Limb (tissue), 2 donors: ENCODE results near the gene PSMB2.
"Not testable (repeated sequence)": the region's sequence is repeated elsewhere in the genome, so short reads cannot be mapped to it uniquely, and the experiment has no call there.

ENCODE experiments used
- DNase-seq, 2 donors: peaks; one replicate each; pipeline ENCODE4 v3.0.0-alpha.2; 2016; ENCODE audit errors: extremely low spot score in 2 of 2

PSMB2 gene

DNA sequence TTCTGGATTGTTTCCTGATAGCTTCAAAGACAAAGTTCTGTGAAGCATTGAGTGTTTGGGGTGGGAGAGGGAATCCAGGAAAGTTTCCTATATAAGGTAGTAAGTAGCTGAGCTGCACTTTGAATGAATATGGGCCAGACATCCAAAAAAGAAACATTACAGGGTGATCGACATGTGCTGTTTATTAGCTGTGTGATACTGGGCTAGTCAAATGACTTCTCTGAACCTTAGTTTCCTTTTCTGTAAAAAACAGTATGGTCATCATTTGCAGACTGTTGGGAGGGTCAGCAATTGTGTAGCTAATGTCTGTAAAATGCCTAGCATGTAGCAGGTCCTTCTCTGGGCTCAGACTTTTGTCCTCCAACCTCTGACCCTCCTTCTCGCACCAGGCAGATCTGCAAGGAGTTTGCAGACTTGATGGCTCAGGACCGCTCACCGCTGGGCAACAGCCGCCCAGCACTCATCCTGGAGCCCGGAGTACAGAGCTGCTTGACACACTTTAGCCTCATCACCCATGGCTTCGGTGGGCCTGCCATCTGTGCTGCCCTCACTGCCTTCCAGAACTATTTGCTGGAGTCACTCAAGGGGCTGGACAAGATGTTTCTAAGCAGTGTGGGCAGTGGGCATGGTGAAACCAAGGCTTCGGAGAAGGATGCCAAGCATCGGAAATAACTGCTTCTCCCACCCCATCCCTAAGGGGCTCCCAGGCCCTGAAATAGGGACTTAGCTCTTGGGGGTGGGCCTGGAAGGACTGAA lies 47.1 kb downstream of the PSMB2 start:
- no peak for DNase-seq

DNA sequence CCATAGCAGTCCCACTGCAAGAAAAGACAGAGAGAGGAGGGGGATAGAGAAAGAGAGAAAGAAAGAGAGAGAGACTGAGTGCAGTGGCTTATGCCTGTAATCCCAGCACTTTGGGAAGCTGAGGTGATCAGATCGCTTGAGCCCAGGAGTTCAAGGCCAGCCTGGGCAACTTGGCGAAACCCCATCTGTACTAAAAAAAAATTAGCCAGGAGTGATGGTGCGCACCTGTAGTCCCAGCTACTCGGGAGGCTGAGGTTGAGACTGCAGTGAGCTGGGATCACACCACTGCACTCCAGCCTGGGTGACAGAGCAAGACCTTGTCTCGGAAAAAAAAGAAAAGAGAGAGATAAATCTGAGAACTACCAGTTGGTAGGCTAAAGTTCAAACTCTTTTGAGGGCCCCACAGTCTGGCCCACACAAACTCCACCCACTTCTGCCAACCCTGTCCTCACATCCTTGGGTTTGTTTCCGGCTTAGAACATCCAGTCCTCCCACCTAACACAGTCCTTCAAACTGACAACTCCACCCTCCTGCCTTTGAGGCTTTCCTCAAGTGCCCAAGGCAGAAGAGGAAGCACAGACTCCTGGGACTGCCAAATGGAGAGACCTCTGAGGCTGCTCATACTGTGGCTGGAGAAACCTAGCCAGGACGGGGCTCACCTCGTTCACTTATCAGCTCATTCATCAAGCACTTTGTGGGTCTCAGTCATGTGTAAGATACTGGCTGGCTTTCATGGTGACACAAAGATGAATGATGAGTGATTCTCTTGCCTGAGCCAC lies 48.1 kb downstream of the PSMB2 start:
- no peak for DNase-seq

DNA sequence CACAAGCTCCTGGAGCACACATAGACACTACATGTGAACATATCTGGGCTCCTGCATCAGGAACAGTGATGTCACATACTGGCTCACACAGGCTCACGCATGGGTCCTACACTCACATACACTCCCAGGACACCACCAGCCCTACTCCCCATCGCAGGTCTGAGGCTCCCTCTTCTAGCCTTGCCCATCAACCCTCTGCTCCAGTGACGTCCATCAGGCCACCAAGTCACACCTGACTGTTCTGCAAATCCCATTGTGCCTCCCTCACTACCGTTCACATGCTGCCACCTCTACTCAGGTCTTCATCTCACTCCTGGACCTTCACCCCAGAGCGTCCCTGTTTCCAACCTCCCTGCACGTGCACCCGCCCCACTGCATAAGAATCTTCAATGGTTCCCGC lies 50.1 kb downstream of the PSMB2 start:
- DNase-seq: no peak

DNA sequence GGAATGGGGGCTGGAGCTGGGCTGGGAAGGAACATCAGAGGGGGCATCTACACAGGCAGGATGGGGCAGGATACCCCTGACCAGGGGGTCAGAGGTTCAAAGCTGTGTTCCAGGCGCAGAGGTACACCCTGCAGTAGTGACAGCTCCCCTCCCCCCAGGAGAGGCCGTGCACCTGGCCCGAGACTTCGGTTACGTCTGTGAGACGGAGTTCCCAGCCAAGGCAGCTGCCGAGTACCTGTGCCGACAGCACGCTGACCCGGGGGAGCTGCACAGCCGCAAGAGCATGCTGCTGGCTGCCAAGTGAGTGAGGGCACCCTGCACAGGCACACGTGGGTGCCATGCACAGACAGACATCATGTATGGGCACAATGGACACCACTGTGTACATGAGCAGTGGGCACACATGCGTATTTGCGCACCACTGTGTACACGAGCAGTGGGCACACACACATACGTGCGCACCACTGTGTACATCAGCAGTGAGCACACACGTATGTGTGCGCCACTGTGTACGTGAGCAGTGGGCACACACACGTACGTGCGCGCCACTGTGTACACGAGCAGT lies 50.8 kb downstream of the PSMB2 start:
- DNase-seq: no peak

DNA sequence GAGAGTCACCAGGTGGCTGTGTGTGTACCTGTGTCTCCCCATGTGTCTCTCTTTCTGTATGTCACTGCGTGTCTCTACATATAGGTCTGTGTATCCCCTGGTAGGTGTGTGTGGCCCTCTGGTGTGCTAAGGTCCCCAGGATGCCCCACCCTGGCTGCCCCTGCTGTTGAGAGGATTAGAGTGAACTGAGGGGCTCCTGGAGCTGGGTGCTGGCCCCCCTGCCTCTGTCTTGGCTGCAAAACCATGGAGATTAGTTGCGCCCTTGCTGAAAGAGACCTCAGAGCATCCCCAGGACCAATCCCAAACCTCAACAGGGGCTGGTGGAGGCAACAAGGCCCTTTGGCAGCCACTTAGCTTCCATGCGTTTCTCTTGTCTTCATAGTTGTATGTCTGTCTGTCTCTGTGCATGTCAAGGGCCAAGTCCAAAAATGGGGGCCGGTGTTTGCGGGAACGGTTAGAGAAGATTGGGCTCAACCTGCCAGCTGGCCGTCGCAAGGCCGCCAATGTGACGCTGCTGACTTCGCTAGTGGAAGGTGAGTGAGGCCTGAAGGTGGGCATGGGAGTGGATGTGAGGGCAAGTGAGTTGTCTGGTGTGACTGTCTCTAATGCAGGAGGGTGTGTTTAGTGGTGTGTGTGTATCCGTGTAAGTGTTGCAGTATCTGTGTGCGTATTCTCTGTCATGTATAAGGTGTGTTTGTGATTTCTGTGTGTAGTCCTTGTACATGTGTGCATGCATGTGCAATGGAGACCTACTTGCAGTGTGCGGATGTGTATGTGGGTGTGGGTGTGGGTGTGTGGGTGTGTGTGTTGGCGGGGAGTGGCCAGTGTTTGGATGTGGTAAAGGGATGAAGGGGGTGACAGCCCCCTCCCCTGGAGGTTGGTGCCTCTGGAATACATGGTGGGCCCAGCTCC lies 51.6 kb downstream of the PSMB2 start:
- DNase-seq: no peak

DNA sequence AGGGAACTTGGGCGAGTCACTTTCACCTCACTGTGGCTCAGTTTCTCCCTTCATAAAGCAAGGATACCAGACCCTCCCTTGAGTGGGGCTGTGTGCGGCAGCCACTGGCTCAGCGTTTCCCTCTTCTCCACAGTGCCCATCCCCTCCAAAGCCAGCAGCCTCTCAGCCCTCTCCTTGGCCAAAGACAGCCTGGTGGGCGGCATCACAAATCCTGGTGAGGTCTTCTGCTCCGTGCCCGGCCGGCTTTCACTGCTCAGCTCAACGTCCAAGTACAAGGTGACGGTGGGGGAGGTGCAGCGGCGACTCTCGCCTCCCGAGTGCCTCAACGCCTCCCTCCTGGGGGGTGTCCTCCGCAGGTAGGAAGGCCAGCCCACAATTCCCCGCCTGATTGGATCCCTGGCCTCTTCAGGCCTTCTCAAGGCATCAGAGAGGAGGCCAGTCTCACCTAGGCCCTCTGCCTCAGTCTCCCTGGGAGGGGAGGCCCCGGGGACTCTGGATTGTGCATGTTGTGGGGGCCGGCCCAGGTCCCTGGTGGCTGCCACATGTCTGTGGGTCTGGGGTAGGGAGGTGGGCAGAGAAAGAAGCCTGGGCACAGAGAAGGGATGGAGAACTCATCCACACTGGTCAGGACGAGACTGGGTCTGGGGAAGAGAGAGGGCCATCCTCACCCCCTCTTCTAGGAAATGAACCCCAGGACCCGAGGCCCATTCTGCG lies 53.0 kb downstream of the PSMB2 start:
- no peak for DNase-seq

DNA sequence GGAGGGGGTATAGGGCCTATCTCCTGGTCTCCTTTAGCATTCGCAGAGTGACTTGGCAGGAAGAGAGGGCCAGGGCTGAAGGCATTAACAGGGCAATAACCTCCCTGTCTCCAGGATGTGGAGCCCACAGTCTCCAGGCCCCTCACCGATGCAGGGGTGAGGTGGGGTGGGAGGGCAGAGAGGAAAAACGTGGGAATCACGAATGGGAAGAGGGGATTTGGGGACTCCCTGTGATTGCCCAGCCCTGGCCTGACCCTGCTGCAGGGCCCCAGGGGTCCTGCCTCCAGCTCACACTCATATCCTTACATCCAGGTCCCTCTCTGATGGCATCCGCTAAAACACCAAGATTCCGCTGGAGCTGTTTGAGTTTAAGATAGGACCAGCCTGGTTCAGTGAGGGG lies 53.6 kb downstream of the PSMB2 start:
- no peak for DNase-seq

DNA sequence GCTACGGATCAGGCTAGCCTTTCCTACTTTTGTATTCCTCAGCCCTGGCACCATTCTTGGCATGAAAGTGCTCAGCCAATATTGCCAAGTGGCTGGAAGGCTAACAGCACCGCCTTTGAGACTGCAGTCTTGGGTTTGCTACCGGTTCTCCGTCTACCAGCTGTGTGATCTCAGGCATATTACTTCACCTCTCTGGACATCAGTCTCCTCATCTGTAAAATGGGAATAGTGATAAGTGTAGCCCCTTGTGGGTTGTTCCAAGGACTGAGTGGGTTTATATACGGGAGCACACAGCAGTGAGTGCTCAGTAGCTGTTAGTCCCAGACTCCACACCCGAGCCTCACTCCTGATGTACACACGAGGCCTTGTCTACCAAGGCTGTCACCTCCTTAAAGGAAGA lies 54.5 kb downstream of the PSMB2 start:
- no peak for DNase-seq

DNA sequence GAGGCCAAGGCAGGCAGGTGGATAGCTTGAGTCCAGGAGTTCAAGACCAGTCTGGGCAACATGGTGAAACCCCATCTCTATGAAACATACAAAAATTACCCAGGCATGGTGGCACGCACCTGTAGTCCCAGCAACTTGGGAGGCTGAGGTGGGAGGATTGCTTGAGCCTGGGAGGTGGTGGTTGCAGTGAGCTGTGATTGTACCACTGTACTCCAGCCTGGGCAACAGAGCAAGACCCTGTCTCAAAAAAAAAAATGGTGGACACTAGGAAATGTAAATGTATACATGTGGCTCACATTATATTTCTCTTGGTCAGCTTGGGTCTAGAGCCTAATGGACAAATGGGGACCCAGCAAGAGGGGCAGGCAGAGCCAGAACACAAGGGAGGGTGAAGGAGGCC lies 55.5 kb downstream of the PSMB2 start:
- DNase-seq: not testable (repeated sequence)

DNA sequence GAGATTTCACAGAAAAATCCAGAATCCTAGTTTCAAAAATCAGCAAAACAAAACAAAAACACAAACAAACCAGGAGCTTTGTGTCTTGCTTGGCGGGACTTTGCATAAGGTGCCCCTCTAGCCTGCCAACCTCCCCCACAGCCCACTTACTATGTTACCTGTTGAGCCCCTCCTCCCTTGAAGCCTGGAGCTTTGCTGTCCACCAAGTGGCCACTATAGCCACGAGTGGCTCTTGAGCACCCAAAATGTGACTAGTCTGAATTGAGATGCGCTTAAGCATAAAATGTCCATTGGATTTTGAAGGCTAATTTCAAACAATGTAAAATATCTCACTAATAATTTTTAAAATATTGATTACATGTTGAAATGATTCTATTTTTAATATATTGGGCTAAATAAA lies 56.0 kb downstream of the PSMB2 start:
- DNase-seq: no peak

DNA sequence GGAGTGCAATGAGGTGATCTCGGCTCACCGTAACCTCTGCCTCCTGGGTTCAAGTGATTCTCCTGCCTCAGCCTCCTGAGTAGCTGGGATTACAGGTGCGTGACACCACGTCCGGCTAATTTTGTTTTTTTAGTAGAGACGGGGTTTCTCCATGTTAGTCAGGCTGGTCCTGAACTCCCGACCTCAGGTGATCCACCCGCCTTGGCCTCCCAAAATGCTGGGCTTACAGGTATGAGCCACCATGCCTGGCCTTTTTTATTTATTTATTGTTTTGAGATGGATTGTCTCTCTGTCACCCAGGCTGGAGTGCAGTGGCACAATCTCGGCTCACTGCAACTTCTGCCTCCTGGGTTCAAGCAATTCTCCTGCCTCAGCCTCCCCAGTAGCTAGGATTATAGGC lies 59.7 kb downstream of the PSMB2 start:
- DNase-seq: not testable (repeated sequence)

DNA sequence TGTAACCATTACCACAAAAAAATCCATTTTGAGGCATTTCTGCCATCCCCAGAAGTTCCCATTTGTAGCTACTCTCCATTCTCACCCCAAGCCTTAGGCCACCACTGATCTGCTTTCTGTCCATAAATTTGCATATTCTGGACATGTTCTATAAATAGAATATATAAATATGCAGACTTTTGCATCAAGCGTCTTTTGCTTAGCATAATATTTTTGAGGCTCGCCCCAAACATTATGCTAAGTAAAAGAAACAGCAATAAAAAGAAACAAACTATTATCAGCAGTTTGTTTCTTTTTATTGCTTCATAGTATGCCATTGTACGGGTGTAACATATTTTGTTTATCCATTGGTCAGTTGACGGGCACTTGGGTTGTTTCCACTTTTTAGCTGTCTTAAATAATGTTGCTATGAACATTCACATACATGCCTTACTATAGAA lies 60.4 kb downstream of the PSMB2 start:
- DNase-seq: no peak

DNA sequence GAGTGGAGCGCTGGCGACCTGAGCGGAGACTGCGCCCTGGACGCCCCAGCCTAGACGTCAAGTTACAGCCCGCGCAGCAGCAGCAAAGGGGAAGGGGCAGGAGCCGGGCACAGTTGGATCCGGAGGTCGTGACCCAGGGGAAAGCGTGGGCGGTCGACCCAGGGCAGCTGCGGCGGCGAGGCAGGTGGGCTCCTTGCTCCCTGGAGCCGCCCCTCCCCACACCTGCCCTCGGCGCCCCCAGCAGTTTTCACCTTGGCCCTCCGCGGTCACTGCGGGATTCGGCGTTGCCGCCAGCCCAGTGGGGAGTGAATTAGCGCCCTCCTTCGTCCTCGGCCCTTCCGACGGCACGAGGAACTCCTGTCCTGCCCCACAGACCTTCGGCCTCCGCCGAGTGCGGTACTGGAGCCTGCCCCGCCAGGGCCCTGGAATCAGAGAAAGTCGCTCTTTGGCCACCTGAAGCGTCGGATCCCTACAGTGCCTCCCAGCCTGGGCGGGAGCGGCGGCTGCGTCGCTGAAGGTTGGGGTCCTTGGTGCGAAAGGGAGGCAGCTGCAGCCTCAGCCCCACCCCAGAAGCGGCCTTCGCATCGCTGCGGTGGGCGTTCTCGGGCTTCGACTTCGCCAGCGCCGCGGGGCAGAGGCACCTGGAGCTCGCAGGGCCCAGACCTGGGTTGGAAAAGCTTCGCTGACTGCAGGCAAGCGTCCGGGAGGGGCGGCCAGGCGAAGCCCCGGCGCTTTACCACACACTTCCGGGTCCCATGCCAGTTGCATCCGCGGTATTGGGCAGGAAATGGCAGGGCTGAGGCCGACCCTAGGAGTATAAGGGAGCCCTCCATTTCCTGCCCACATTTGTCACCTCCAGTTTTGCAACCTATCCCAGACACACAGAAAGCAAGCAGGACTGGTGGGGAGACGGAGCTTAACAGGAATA lies 64.0 kb downstream of the PSMB2 start:
- peak in 1 of 2 donors; percentile 39 for DNase-seq

DNA sequence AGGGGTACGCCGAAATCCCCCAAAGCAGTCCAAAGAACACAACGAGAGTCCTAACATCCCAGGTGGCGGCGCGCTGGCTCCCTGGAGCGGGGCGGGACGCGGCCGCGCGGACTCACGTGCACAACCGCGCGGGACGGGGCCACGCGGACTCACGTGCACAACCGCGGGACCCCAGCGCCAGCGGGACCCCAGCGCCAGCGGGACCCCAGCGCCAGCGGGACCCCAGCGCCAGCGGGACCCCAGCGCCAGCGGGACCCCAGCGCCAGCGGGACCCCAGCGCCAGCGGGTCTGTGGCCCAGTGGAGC lies 64.6 kb downstream of the PSMB2 start:
- DNase-seq: not testable (repeated sequence)

DNA sequence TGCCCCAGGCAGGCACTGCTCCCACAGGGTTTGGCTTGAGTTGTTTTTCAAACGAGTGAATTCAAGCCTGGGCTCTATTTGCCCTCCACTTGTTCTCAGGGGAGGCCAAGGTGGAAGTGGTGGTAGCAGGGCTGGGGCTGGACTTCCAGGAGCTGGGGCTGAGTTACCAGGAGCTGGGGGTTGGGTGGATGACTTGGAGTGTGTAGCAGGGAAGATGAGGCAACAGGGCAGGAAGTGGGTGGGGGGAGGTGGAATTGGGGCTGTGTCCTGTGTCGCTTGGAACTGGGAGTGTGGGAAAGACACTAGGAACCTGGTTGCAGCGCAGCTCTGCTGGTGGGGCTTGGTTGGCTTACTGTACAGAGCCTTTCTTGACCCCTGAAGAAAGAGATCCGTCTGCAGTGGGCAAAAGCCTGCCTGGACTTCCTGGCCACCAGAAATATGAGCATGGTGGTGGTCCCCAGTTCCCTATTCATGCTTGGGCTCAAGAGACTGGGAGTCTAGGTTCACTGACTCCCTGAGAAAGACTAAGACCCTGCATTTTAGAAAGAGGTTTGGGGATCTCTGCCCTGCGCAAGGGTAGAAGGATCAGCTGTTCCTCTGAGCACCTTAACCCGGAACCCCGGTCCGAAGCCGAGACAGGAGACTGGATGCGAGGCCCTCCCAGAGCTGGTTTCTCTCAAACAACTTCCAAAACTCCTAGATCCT lies 65.1 kb downstream of the PSMB2 start:
- no peak for DNase-seq

DNA sequence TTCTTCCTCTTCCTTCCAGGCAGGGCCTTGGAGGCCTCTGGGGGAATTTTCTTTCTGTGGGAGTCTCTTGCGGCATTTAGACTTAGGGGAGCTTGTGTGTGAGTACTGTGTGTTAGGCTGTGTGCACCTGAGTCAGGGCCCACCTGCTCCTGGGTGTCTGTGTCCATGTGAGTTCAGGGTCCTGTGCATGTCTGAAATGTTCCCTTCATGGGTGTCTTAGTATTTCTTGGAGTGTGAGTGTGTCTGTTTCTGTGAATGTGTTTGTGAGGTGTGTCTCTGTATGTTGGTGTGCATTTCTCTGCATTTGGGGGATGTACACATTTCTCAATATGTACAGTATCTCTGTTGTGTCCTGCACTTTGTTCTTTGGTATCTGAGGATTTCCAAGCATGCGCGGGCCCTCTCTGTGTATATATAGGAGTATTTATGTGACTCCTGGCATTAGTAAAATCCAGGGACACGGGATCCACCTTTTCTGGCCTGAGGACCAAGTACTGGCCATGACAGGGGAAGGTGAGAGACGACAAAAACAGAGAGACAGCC lies 65.8 kb downstream of the PSMB2 start:
- no peak for DNase-seq

DNA sequence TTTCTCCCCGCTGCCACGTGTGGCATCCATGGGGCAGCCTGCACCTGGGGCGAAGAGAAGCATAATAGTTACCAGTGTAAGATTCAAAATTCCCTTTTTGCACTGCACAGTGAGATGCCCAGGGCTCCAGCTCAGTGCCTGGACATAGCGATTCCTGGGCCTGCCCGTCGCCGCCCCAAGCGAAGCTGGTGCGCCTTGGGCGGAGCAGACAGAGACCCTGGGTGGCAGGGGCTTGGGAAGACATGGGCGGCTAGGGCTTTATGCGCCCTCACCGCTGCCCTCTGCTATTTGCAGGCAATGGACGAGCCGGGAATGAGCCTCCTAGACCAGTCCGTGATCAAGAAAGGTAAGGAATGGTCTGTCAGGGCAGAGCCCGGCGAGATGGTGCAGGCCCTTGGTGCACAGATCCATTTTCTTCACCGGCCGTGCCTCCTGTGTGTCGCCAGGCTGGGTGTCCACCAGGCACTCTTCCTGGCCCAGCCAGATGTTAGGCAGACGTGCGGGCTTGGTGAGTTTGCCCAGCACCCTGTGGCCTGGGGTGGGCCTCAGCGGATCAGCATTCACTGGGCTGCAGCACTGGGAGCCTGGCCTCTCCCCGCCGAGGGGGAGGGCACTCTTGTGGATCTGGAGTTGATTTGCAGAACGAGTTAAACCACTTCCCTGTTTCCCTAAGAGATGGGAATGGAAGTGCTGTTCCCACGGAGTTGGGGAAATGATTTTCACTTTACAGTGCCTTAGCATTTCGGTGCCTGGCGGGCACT lies 66.5 kb downstream of the PSMB2 start:
- no peak for DNase-seq

DNA sequence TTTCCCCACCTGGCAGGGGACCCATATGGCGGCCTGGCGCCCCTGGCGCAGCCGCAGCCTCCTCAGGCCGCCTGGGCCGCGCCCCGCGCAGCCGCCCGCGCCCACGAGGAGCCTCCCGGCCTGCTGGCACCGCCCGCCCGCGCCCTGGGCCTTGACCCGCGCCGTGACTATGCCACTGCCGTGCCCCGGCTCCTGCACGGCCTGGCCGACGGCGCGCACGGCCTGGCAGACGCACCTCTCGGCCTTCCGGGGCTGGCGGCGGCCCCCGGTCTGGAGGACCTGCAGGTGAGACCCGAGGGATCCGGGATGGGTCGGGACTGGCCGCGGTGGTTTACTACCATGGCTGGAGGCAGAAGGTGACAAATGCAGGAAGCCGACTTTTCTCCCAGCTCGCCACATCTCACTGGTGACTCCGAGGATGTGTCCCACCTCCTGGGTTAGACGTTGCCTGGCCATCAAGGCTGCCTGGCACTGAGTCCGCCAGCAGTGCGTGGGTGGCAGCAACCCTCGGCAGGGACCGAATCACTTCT lies 67.1 kb downstream of the PSMB2 start:
- no peak for DNase-seq
